Stimulated activated naive CD4-positive, alpha-beta T cell treated with Interleukin-2 at 50 U/mL for 16 hours (primary cell): ENCODE measurements around the gene PEX6.
"Not testable (repeated sequence)": the region's sequence is repeated elsewhere in the genome, so short reads cannot be mapped to it uniquely, and the experiment has no call there.

Source experiments
- DNase-seq: peaks from one replicate; lab custom pipeline; 2025; lab: John Stamatoyannopoulos, UW

Gene PEX6

GRCh38 chr6:42998205-42998604 lies 19.2 kb upstream of the PEX6 start:
- not testable (repeated sequence) for DNase-seq

- no peak for DNase-seq
Measured at GRCh38 chr6:42996513-42996912, 17.5 kb upstream of the PEX6 start.

- DNase-seq = no peak
Measured at GRCh38 chr6:42993445-42993844, 14.5 kb upstream of the PEX6 start.

GRCh38 chr6:42989923-42990322 lies 10.9 kb upstream of the PEX6 start:
- DNase-seq = no peak

GRCh38 chr6:42988486-42989020 lies 9.6 kb upstream of the PEX6 start:
- no peak for DNase-seq

- no peak for DNase-seq
Measured at GRCh38 chr6:42987533-42988451, 8.8 kb upstream of the PEX6 start.

- DNase-seq = no peak
Measured at GRCh38 chr6:42984924-42985475, 6.0 kb upstream of the PEX6 start.

GRCh38 chr6:42984001-42984923 lies 5.3 kb upstream of the PEX6 start, which contains the start of gene PPP2R5D:
PPP2R5D (plus strand) TSS chr6:42984570; CDS start chr6:42984678, 108 bp downstream.
- peak; percentile 98 for DNase-seq

GRCh38 chr6:42981836-42982235 lies 2.9 kb upstream of the PEX6 start:
- DNase-seq = no peak

- DNase-seq = no peak
Measured at GRCh38 chr6:42979523-42980177, 669 bp upstream of the PEX6 start.

- DNase-seq = no peak
Measured at GRCh38 chr6:42978487-42978838, 518 bp downstream of the PEX6 start.

- DNase-seq = no peak
Measured at GRCh38 chr6:42974919-42975505, 4.0 kb downstream of the PEX6 start.

GRCh38 chr6:42973926-42974325 lies 5.1 kb downstream of the PEX6 start:
- no peak for DNase-seq

GRCh38 chr6:42971746-42972327 lies 7.1 kb downstream of the PEX6 start:
- no peak for DNase-seq

GRCh38 chr6:42970871-42971612 lies 7.9 kb downstream of the PEX6 start:
- no peak for DNase-seq

GRCh38 chr6:42969934-42970333 lies 9.0 kb downstream of the PEX6 start:
- DNase-seq = no peak

- DNase-seq = no peak
Measured at GRCh38 chr6:42969431-42969830, 9.6 kb downstream of the PEX6 start.

- no peak for DNase-seq
Measured at GRCh38 chr6:42968783-42969182, 10.2 kb downstream of the PEX6 start.

- DNase-seq = no peak
Measured at GRCh38 chr6:42968126-42968701, 10.8 kb downstream of the PEX6 start.

GRCh38 chr6:42967228-42967627 lies 11.8 kb downstream of the PEX6 start:
- no peak for DNase-seq
